Fibroblast of gingiva (primary cell): Measurements from ENCODE around the gene LST1.
"Not testable (repeated sequence)": the region's sequence is repeated elsewhere in the genome, so short reads cannot be mapped to it uniquely, and the experiment has no call there.

Experiments used
- DNase-seq: peaks from one replicate; pipeline ENCODE4 v3.0.0-alpha.2; 2011; ENCODE audit warnings: low read depth

LST1 gene

GRCh38 chr6:31580807-31581433, 5.2 kb upstream of the LST1 start:
- peak; percentile 67 for DNase-seq

GRCh38 chr6:31581434-31582229, 4.4 kb upstream of the LST1 start:
- DNase-seq: no peak

GRCh38 chr6:31582230-31582643, 3.8 kb upstream of the LST1 start, which contains the start of gene LTB:
LTB (minus strand) TSS chr6:31582424; CDS start chr6:31582417, 7 bp downstream.
- no peak for DNase-seq

DNA sequence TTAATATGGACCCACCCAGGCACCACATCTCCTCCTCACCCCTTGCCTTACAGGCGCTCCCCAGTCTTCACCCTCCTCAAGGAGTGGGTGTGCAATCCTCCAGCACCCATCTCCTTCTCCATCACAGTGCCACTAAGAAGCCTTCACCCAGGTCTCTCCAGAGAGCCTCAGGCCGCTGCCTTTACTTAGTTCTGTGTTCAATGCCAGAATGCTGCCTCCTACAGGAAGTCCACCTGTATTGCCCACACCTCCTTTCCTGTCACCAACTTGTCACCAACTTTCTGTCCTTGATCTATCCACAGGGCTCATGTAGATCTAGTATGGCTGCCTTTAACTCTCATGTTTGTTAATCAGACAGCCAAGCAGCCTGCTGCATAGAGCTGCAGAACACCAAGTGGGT, 586 bp upstream of the LST1 start:
- DNase-seq: no peak

DNA sequence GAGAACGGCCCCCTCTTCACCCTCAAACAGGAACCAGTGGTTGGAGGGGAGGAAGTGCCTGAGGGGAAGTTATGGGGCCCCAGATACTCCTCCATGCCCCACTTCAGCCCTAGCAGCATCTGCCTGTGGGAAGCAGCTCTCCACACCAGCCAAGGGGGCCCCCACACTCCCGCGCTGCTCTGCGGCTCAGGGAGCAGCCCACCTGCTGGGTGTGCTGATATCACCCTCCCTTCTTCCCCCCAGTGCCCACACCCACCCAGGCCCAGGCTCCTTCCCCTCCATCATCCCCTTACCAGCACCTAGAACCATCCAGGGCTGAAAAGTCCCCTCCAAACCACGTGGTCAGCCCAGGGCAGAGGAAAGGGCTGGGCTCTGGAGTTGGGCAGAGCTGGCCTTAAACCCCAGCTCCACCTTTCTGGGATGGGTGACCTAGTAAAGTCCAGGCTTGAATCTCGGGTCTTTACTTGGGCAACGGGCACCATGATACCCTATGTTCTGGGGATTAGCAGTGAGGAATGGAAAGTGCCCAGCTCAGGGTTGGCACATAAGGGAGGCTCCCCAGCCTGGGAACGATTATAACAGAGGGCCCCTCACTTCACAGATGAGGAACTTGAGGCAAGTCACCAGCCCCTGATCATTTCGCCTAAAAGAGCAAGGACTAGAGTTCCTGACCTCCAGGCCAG, 663 bp downstream of the LST1 start:
- no peak for DNase-seq

GRCh38 chr6:31587791-31588777, 2.0 kb downstream of the LST1 start:
- DNase-seq: no peak

- no peak for DNase-seq
These were observed 3.0 kb downstream of the LST1 start for GRCh38 chr6:31588871-31589650.

- not testable (repeated sequence) for DNase-seq
These were observed 4.6 kb downstream of the LST1 start for GRCh38 chr6:31590691-31591090.

- no peak for DNase-seq
These were observed 6.3 kb downstream of the LST1 start for GRCh38 chr6:31592396-31592771.

- no peak for DNase-seq
These were observed 10.9 kb downstream of the LST1 start for GRCh38 chr6:31597006-31597405.

- DNase-seq: no peak
These were observed 21.2 kb downstream of the LST1 start for GRCh38 chr6:31607317-31607716.

DNA sequence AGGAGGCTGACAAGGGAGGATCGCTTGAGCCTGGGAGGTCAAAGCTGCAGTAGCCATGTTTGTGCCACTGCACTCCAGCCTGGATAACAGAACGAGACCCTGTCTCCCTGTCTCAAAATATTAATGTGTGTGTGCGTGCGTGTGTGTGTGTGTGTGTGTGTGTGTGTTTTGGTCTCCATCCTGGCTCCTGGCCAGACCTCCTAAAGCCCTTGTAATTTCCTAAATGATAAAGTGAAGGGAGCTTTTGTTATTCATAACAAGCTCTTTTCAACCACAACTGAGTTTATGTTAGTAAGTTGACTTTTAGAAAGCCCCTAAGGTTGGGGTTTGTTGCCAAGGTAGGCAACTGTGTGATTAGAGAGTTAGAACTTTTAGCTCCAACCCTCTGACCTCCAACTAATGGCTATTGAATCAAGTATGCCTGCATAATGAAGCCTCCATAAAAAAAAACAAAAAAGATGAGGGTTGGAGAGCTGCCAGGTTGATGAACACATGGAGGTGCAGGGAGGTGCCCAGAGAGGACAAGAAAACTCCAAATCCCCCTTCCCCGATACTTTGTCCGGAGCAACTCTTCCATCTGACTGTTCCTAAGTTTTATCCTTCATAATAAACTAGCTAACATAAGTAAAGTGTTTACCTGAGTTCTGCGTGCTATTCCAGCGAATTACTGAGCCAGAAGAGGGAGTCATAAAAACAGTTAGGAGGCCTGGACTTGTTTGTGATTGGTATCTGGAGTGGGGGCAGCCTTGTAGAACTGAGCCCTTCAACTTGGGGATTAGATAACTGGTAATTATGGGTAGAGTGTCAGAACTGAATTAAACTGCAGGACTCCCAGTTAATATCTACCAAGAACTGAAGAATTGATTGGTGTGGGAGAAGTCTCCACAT, 23.7 kb downstream of the LST1 start:
- DNase-seq: no peak

DNA sequence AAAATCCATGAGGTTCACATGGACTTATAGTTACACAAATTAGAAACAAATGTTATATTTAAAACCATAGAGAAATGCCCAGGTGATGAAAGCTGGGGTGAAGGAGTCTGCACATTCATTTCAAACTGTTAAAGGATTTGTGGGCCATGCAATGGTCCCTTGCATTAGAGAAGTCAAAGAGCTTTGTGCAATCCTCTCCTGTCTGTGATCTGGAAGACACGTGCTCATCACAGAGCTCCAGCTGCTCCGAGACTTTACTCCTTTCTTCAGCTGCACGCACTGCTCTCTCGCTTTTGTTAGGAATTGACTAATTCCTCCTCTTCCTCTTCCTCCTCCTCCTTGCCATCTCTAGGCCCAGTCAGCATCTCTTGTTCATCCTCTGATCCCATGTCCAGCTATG, 24.9 kb downstream of the LST1 start:
- DNase-seq: peak; percentile 18

- DNase-seq: no peak
These were observed 28.1 kb downstream of the LST1 start for GRCh38 chr6:31614075-31614619.

DNA sequence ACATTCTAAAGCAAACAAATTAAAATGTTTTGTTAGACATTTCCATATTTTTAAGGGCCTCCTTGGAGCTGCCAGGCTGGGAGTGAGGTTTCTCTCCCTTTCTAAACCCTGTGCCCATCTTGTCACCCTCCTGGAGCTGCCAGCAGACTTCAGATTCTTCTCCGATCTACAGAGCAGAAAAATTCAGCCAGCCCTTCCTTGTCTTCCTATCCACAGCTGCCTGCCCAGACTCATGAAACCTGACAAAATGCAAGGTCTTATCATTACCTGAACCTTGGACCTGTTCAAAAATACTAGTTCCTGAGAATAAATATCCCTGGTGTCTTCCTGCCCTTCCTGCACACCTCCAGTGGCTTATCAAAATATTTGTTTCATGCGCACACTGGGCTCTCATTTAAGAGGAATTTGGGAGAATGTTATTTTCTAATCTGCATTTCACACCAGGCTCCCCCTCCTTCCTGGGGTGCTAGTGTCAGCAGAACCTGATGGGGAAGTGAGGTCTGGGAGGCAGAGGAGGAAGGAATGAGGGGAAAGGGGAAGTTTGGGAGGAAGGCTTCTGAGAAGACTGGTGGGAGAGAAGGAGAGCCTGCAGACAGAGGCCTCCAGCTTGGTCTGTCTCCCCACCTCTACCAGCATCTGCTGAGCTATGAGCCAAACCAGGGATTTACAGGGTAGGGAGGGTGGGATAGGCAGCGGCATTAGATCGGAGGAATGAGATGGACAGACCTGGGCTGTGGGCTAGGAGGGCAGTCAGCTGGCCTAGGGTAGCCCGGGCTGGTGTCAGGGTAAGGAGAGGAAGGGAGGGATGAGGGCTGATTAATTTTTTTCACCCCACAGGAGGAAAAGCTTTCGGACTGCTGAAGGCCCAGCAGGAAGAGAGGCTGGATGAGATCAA, 28.9 kb downstream of the LST1 start, which contains the start of gene AIF1:
Gene AIF1 (plus strand): TSS at position 551 of the 895 bp plus-strand sequence. CDS start 96 bp downstream, at position 647.
- no peak for DNase-seq

- no peak for DNase-seq
These were observed 29.7 kb downstream of the LST1 start for GRCh38 chr6:31615748-31616147.

GRCh38 chr6:31617010-31617409, 30.9 kb downstream of the LST1 start:
- DNase-seq: no peak

DNA sequence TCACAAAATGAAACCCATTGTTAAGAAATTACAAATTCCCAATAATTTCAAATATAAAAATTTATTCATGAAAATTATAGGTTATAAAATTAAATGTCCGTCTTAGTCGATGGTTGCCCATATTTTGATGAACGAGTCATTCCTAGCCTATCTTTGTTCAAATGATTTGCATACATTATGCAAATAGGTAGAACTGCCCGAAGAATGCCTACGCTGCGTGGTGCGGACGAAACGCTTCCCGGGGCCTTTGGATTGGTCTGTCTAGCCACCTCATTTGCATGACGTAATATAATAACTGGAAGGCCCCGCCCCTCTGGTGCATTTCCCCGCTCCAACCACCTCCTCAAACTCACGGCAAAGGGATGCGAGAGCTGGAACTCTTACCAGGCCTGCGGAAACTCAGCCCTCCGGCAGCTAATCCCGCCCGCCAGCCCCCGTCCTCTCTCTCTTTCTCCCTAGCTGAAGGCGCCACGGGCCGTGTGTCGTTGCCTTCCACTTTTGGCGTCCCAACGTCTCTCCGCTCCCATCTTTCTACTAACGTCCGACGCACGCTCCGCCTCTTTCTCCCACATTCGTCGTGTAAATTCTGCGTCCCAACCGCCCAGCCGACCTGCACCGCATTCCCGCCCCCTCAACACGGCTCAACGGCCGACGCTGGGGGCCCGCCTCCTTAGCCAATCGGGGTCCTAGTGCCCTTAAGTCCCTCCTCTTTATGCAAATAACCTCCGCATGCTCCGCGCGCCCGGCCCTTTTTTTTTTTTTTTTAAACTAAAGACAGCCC, 33.9 kb downstream of the LST1 start:
- peak; percentile 100 for DNase-seq
